HepG2 (cell line): Measurements from ENCODE around the gene CC2D1B. TPM values are rescaled to one million over a fixed set of nuclear protein-coding genes. Genes with fewer than 3 reads are reported as not detected.

Experiments
- CREM ChIP-seq, 2 experiments: sonication (generic) in 1 of 2; formaldehyde crosslinking in 1 of 2; IDR thresholded peaks; 2 replicates each; pipeline versions ENCODE4 v1.4.0 to v1.6.1; 2016 to 2020; ENCODE audit warnings: antibody characterized with exemption in 1 of 2, mild to moderate bottlenecking in 1 of 2, missing genetic modification reagents in 1 of 2
- EHMT2 ChIP-seq: fragments of 200-600 bp; sonication (generic); IDR thresholded peaks from 2 replicates; pipeline ENCODE4 v1.7.0; 2017; ENCODE audit warnings: antibody characterized with exemption, low read depth, low read length, borderline replicate concordance
- FOXK1 ChIP-seq: sonication (generic); formaldehyde crosslinking; IDR thresholded peaks from 2 replicates; pipeline ENCODE4 v1.4.0; 2020; ENCODE audit warnings: low read depth, missing genetic modification reagents, borderline replicate concordance
- GATA4 ChIP-seq: sonication (generic); IDR thresholded peaks from 2 replicates; pipeline ENCODE4 v1.6.1; 2016; ENCODE audit warnings: antibody characterized with exemption, low read depth, borderline replicate concordance
- HNRNPLL ChIP-seq: fragments of 200-400 bp; formaldehyde crosslinking; IDR thresholded peaks from 2 replicates; pipeline ENCODE4 v1.6.1; 2017; ENCODE audit warnings: mild to moderate bottlenecking, low read depth, low read length; ENCODE audit not compliant: poor library complexity, severe bottlenecking
- NR2F1 ChIP-seq, 2 experiments: fragments of 450-650 bp in 1 of 2; formaldehyde crosslinking in 1 of 2; IDR thresholded peaks; 2 replicates each; pipeline versions ENCODE4 v1.5.0 to v1.6.1; 2016 to 2020; ENCODE audit warnings: mild to moderate bottlenecking in 1 of 2, missing compliant biosample characterization in 1 of 2, missing genetic modification reagents in 1 of 2, moderate library complexity in 1 of 2
- SMARCC2 ChIP-seq: fragments of 450-650 bp; IDR thresholded peaks from 2 replicates; pipeline ENCODE4 v1.6.1; 2017; ENCODE audit warnings: antibody characterized with exemption, mild to moderate bottlenecking
- TARDBP ChIP-seq: sonication (generic); formaldehyde crosslinking; IDR thresholded peaks from 2 replicates; pipeline ENCODE4 v1.8.0; 2022; ENCODE audit warnings: mild to moderate bottlenecking, missing genetic modification reagents
- TGIF2 ChIP-seq: IDR thresholded peaks from 2 replicates; pipeline ENCODE4 v1.6.1; 2016; ENCODE audit warnings: control low read depth, missing compliant biosample characterization
- polyA plus RNA-seq, 8 experiments: library from polyadenylated mRNA; depleted of rRNA in 3 of 8; stranded (reverse) in 7 of 8; unstranded in 1 of 8; fragments of >200 nt; fragmentation: Illumina TruSeq in 4 of 8; extraction: Trizol in 4 of 8; gene quantifications; 2 replicates each; pipeline versions ENCODE4 v1.2.1 to v1.2.3, GENCODE V29; 2011 to 2016; ENCODE audit warnings: low read depth in 4 of 8, missing spikeins in 1 of 8, mixed read lengths in 1 of 8; ENCODE audit not compliant: insufficient read depth in 1 of 8
- total RNA-seq, 5 experiments: library from RNA; depleted of rRNA; stranded (reverse); fragments of >200 nt; fragmentation: Illumina TruSeq; extraction: Trizol; gene quantifications; 2 replicates each; pipeline ENCODE4 v1.2.3, GENCODE V29; 2016; ENCODE audit warnings: low read depth in 1 of 5
- TF ChIP-seq, protein P1 (sequence below): IDR thresholded peaks from 2 replicates; pipeline ENCODE4 v1.6.1; 2016; ENCODE audit warnings: mild to moderate bottlenecking, missing biosample characterization, missing genetic modification reagents
- TF ChIP-seq, protein P2 (sequence below): sonication (generic); formaldehyde crosslinking; IDR thresholded peaks from 2 replicates; pipeline ENCODE4 v1.8.1; 2023; ENCODE audit warnings: mild to moderate bottlenecking, missing genetic modification reagents
- TF ChIP-seq, protein P3 (sequence below): sonication (generic); formaldehyde crosslinking; IDR thresholded peaks from 2 replicates; pipeline ENCODE4 v1.5.1; 2020; ENCODE audit warnings: missing genetic modification reagents, mild to moderate bottlenecking, borderline replicate concordance
- TF ChIP-seq, protein P4 (sequence below): sonication (generic); formaldehyde crosslinking; IDR thresholded peaks from 2 replicates; pipeline ENCODE4 v1.4.0; 2020; ENCODE audit warnings: mild to moderate bottlenecking, missing genetic modification reagents
- TF ChIP-seq, protein P5 (sequence below): sonication (generic); formaldehyde crosslinking; IDR thresholded peaks from 2 replicates; pipeline ENCODE4 v1.4.0; 2020; ENCODE audit warnings: missing genetic modification reagents
- TF ChIP-seq, protein P6 (sequence below): sonication (generic); formaldehyde crosslinking; IDR thresholded peaks from 2 replicates; pipeline ENCODE4 v1.9.0; 2021; ENCODE audit warnings: missing genetic modification reagents, mild to moderate bottlenecking, borderline replicate concordance
- TF ChIP-seq, protein P7 (sequence below): sonication (generic); formaldehyde crosslinking; IDR thresholded peaks from 2 replicates; pipeline ENCODE4 v1.4.0; 2020; ENCODE audit warnings: mild to moderate bottlenecking, missing genetic modification reagents

CC2D1B gene
- total and polyA plus RNA-seq, 2 of the 13 experiments (the other 11 are each of a cell fraction or from before 2014, with no cell fraction given), result 7.2 to 19.2 TPM

DNA sequence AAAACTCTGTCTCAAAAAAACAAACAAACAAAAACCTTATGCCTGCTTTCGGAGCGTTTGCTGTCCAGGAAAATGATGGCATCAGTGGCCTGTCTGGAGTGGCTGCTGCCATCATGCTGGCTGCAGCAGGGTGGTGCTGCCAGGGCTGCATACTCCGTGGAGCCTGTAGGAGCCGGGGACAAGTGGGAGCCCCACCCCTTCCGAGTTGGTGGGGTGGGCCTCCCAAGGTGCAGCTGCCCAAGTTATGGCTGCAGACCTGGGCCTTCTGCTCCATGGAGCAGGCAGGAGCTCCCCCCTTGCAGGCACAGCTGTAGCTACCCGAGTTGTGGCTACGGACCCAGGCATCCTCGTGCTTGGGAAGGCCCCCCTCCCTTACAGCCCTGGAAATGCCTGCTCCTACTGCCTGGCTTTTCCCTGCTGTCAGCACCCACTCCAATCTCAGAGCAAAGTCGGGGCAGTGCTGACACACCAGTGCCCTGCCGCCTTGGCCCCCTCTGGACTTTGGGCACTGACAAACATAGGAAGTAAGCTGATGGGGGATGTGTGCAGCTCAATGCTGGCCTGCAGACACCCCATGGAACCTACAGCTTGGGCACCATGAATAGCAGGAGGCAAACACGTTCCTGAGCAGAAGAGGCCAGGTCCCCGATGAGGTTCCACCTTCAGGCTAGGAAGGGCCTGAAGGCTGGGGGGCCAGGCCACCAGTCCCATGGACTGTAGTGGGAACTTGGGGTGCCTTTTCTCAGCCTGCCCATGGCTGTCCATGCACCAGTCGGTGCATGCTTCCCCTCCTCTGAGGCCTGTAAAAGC, 60.4 kb downstream of the CC2D1B start (continued):
- TF ChIP-seq, protein P1, sequence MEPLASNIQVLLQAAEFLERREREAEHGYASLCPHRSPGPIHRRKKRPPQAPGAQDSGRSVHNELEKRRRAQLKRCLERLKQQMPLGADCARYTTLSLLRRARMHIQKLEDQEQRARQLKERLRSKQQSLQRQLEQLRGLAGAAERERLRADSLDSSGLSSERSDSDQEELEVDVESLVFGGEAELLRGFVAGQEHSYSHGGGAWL (CRISPR knock-in tag), result no peak
- TF ChIP-seq FOXK1 (CRISPR knock-in tag) (peak; percentile 45; the same call in 1 of the 2 replicates), GATA4 (no peak), TARDBP (CRISPR knock-in tag) (0 out of 2 replicates have a peak, but pooled peaks have one; percentile 35), NR2F1 (CRISPR knock-in tag; IDR thresholded peaks at IDR 0.05) (no peak; a peak in 1 of 4 replicates), CREM (IDR thresholded peaks at IDR 0.05) (peak; percentile 24; the same call in 1 of the 2 replicates), CREM (CRISPR knock-in tag; IDR thresholded peaks at IDR 0.05) (no peak), HNRNPLL (peak; percentile 32), TGIF2 (CRISPR knock-in tag) (no peak), EHMT2 (0 out of 2 replicates have a peak, but pooled peaks have one; percentile 28), SMARCC2 (no peak)
- TF ChIP-seq, protein P2, sequence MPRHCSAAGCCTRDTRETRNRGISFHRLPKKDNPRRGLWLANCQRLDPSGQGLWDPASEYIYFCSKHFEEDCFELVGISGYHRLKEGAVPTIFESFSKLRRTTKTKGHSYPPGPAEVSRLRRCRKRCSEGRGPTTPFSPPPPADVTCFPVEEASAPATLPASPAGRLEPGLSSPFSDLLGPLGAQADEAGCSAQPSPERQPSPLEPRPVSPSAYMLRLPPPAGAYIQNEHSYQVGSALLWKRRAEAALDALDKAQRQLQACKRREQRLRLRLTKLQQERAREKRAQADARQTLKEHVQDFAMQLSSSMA (CRISPR knock-in tag), result no peak
- TF ChIP-seq, protein P3, sequence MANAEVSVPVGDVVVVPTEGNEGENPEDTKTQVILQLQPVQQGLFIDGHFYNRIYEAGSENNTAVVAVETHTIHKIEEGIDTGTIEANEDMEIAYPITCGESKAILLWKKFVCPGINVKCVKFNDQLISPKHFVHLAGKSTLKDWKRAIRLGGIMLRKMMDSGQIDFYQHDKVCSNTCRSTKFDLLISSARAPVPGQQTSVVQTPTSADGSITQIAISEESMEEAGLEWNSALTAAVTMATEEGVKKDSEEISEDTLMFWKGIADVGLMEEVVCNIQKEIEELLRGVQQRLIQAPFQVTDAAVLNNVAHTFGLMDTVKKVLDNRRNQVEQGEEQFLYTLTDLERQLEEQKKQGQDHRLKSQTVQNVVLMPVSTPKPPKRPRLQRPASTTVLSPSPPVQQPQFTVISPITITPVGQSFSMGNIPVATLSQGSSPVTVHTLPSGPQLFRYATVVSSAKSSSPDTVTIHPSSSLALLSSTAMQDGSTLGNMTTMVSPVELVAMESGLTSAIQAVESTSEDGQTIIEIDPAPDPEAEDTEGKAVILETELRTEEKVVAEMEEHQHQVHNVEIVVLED (CRISPR knock-in tag), result no peak
- TF ChIP-seq, protein P4, sequence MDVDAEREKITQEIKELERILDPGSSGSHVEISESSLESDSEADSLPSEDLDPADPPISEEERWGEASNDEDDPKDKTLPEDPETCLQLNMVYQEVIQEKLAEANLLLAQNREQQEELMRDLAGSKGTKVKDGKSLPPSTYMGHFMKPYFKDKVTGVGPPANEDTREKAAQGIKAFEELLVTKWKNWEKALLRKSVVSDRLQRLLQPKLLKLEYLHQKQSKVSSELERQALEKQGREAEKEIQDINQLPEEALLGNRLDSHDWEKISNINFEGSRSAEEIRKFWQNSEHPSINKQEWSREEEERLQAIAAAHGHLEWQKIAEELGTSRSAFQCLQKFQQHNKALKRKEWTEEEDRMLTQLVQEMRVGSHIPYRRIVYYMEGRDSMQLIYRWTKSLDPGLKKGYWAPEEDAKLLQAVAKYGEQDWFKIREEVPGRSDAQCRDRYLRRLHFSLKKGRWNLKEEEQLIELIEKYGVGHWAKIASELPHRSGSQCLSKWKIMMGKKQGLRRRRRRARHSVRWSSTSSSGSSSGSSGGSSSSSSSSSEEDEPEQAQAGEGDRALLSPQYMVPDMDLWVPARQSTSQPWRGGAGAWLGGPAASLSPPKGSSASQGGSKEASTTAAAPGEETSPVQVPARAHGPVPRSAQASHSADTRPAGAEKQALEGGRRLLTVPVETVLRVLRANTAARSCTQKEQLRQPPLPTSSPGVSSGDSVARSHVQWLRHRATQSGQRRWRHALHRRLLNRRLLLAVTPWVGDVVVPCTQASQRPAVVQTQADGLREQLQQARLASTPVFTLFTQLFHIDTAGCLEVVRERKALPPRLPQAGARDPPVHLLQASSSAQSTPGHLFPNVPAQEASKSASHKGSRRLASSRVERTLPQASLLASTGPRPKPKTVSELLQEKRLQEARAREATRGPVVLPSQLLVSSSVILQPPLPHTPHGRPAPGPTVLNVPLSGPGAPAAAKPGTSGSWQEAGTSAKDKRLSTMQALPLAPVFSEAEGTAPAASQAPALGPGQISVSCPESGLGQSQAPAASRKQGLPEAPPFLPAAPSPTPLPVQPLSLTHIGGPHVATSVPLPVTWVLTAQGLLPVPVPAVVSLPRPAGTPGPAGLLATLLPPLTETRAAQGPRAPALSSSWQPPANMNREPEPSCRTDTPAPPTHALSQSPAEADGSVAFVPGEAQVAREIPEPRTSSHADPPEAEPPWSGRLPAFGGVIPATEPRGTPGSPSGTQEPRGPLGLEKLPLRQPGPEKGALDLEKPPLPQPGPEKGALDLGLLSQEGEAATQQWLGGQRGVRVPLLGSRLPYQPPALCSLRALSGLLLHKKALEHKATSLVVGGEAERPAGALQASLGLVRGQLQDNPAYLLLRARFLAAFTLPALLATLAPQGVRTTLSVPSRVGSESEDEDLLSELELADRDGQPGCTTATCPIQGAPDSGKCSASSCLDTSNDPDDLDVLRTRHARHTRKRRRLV (CRISPR knock-in tag), result no peak
- TF ChIP-seq, protein P5, sequence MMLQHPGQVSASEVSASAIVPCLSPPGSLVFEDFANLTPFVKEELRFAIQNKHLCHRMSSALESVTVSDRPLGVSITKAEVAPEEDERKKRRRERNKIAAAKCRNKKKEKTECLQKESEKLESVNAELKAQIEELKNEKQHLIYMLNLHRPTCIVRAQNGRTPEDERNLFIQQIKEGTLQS (CRISPR knock-in tag), result no peak
- TF ChIP-seq, protein P6, sequence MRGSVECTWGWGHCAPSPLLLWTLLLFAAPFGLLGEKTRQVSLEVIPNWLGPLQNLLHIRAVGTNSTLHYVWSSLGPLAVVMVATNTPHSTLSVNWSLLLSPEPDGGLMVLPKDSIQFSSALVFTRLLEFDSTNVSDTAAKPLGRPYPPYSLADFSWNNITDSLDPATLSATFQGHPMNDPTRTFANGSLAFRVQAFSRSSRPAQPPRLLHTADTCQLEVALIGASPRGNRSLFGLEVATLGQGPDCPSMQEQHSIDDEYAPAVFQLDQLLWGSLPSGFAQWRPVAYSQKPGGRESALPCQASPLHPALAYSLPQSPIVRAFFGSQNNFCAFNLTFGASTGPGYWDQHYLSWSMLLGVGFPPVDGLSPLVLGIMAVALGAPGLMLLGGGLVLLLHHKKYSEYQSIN (CRISPR knock-in tag), result no peak
- TF ChIP-seq, protein P7, sequence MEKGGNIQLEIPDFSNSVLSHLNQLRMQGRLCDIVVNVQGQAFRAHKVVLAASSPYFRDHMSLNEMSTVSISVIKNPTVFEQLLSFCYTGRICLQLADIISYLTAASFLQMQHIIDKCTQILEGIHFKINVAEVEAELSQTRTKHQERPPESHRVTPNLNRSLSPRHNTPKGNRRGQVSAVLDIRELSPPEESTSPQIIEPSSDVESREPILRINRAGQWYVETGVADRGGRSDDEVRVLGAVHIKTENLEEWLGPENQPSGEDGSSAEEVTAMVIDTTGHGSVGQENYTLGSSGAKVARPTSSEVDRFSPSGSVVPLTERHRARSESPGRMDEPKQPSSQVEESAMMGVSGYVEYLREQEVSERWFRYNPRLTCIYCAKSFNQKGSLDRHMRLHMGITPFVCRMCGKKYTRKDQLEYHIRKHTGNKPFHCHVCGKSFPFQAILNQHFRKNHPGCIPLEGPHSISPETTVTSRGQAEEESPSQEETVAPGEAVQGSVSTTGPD (CRISPR knock-in tag), result no peak
